ENCODE data around the gene TAOK2.

DNA sequence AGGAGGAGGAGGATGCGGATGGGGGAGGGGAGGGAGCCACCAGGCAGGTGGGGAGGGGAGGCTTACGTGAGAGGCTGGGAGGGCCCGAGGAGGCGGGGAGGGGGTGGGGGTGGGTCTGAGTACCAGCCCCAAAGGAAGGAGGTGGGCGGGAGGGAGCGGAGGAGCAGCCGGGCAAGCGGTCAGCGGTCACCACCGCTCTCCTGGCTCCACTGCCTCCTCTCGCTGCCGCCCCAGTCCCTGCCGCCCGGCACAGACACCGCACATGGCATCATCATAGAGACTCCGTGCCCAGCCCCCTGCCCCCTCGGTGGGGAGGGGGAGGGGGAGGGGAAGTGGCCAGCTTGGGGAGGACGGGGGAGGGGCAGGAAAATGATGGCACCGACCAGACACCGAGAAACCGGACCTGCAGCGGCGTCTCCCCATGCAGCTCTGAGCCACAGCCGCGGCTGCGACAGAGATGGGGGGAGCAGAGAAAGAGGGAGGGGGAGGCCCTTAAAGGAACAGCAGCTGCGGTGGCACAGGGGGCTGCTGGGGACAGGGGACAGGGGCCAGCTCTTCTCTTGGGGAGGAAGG is 57.3 kb downstream of the TAOK2 start, which contains the start of gene TLCD3B:
- TF ChIP-seq CTCF (IDR thresholded peaks at IDR 0.05) (no peak), POLR2A (IDR thresholded peaks at IDR 0.05) (no peak)

Measured in testis (tissue), 2 donors.